Measurements from ENCODE around the gene PRKCI. TPM values are rescaled to one million over a fixed set of nuclear protein-coding genes. Genes with fewer than 3 reads are reported as not detected.
"Not testable (repeated sequence)": the region's sequence is repeated elsewhere in the genome, so short reads cannot be mapped to it uniquely, and the experiment has no call there.

Gene PRKCI
- total and polyA plus RNA-seq, 2 donors, result 21.9 to 23.1 TPM

DNA sequence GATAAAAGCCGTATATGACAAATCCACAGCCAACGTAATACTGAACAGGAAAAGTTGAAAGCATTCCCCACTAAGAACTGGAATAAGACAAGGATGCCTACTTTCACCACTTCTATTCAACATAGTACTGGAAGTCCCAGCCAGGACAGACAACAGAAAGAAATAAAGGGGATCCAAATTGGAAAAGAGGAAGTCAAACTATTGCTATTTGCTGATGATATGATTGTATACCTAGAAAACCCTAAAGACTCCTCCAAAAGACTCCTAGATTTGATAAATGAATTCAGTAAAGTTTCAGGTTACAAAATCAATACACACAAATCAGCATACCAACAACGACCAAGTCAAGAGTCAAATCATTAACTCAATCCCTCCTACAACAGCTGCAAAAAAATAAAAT, 26.5 kb upstream of the PRKCI start:
- not testable (repeated sequence) for H3K36me3 ChIP-seq (ENCODE audit: control insufficient read depth in 2 of 2, insufficient read depth in 2 of 2, low read length in 1 of 2); H3K27me3 ChIP-seq (ENCODE audit: control insufficient read depth in 2 of 2, insufficient read depth in 1 of 2, low read length in 1 of 2); DNase-seq (ENCODE audit: low read depth in 6 of 9, low spot score in 9 of 9); H3K4me1 ChIP-seq (ENCODE audit: control insufficient read depth in 2 of 2, insufficient read depth in 2 of 2, low read length in 2 of 2); H3K4me3 ChIP-seq (ENCODE audit: low read length in 2 of 2); H3K9me3 ChIP-seq (ENCODE audit: control insufficient read depth in 2 of 2, insufficient read depth in 1 of 2, low read length in 1 of 2); H3K27ac ChIP-seq (ENCODE audit: low read depth in 1 of 2, low read length in 1 of 2)
- WGBS, result 94% methylated on average over 3 of the region's 3 CpGs

GRCh38 chr3:170196833-170197232, 25.4 kb upstream of the PRKCI start:
- Histone ChIP-seq H3K9me3 (ENCODE audit: control insufficient read depth in 2 of 2, insufficient read depth in 1 of 2, low read length in 1 of 2) (peaks cover 0 to 3% of the 10 kb centered on the region in 2 donors), H3K27ac (ENCODE audit: low read depth in 1 of 2, low read length in 1 of 2) (no peak overlapping the region), H3K4me1 (ENCODE audit: control insufficient read depth in 2 of 2, insufficient read depth in 2 of 2, low read length in 2 of 2) (no peaks in the 10 kb centered on the region), H3K4me3 (ENCODE audit: low read length in 2 of 2) (no peak overlapping the region), H3K36me3 (ENCODE audit: control insufficient read depth in 2 of 2, insufficient read depth in 2 of 2, low read length in 1 of 2) (no peaks in the 10 kb centered on the region), H3K27me3 (ENCODE audit: control insufficient read depth in 2 of 2, insufficient read depth in 1 of 2, low read length in 1 of 2) (no peaks in the 10 kb centered on the region)
- 97% methylated on average over 3 of the region's 3 CpGs for WGBS
- DNase-seq (ENCODE audit: low read depth in 6 of 9, low spot score in 9 of 9), result no peak

GRCh38 chr3:170200987-170201386, 21.2 kb upstream of the PRKCI start:
- H3K4me1 ChIP-seq (ENCODE audit: control insufficient read depth in 2 of 2, insufficient read depth in 2 of 2, low read length in 2 of 2), result no peaks in the 10 kb centered on the region
- H3K27me3 ChIP-seq (ENCODE audit: control insufficient read depth in 2 of 2, insufficient read depth in 1 of 2, low read length in 1 of 2), result no peaks in the 10 kb centered on the region
- no peak for DNase-seq (ENCODE audit: low read depth in 6 of 9, low spot score in 9 of 9)
- H3K27ac ChIP-seq (ENCODE audit: low read depth in 1 of 2, low read length in 1 of 2), result no peak overlapping the region
- no peaks in the 10 kb centered on the region for H3K9me3 ChIP-seq (ENCODE audit: control insufficient read depth in 2 of 2, insufficient read depth in 1 of 2, low read length in 1 of 2)
- no peaks in the 10 kb centered on the region for H3K36me3 ChIP-seq (ENCODE audit: control insufficient read depth in 2 of 2, insufficient read depth in 2 of 2, low read length in 1 of 2)
- H3K4me3 ChIP-seq (ENCODE audit: low read length in 2 of 2), result no peak overlapping the region

GRCh38 chr3:170201527-170201926, 20.7 kb upstream of the PRKCI start:
- Histone ChIP-seq H3K36me3 (ENCODE audit: control insufficient read depth in 2 of 2, insufficient read depth in 2 of 2, low read length in 1 of 2) (no peaks in the 10 kb centered on the region), H3K4me3 (ENCODE audit: low read length in 2 of 2) (no peak overlapping the region), H3K27me3 (ENCODE audit: control insufficient read depth in 2 of 2, insufficient read depth in 1 of 2, low read length in 1 of 2) (no peaks in the 10 kb centered on the region), H3K27ac (ENCODE audit: low read depth in 1 of 2, low read length in 1 of 2) (no peak overlapping the region), H3K9me3 (ENCODE audit: control insufficient read depth in 2 of 2, insufficient read depth in 1 of 2, low read length in 1 of 2) (no peaks in the 10 kb centered on the region), H3K4me1 (ENCODE audit: control insufficient read depth in 2 of 2, insufficient read depth in 2 of 2, low read length in 2 of 2) (no peaks in the 10 kb centered on the region)
- no peak for DNase-seq (ENCODE audit: low read depth in 6 of 9, low spot score in 9 of 9)
- WGBS, result 95% methylated on average over 5 of the region's 5 CpGs

- Histone ChIP-seq H3K4me3 (ENCODE audit: low read length in 2 of 2) (no peak overlapping the region), H3K9me3 (ENCODE audit: control insufficient read depth in 2 of 2, insufficient read depth in 1 of 2, low read length in 1 of 2) (no peaks in the 10 kb centered on the region), H3K27ac (ENCODE audit: low read depth in 1 of 2, low read length in 1 of 2) (no peak overlapping the region), H3K4me1 (ENCODE audit: control insufficient read depth in 2 of 2, insufficient read depth in 2 of 2, low read length in 2 of 2) (no peaks in the 10 kb centered on the region), H3K36me3 (ENCODE audit: control insufficient read depth in 2 of 2, insufficient read depth in 2 of 2, low read length in 1 of 2) (no peaks in the 10 kb centered on the region), H3K27me3 (ENCODE audit: control insufficient read depth in 2 of 2, insufficient read depth in 1 of 2, low read length in 1 of 2) (no peaks in the 10 kb centered on the region)
- WGBS, result 97% methylated on average over 4 of the region's 4 CpGs
- DNase-seq (ENCODE audit: low read depth in 6 of 9, low spot score in 9 of 9), result no peak
Observed at GRCh38 chr3:170203457-170203856, 18.8 kb upstream of the PRKCI start.

DNA sequence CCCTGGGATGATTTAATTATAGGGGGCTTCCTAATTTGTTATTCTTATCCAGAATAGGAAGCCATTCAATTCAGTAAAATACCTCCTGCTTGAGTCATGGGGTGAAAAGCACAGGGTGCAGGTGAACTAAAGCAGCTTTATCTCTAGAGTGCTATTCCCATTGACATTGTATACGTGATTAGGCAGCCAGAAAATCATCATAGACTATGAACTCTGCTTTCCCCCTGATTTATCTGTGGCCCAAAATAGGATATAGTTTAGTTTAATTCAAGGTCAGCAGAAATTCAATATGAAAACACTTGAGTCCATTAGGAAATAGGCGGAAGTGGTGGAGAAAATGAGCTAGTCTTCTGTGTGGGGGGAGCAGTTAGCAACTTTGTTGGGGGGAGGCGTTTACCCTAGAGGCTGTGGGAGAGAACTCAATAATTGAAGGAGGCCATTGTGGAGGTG, 18.2 kb upstream of the PRKCI start:
- no peaks in the 10 kb centered on the region for H3K36me3 ChIP-seq (ENCODE audit: control insufficient read depth in 2 of 2, insufficient read depth in 2 of 2, low read length in 1 of 2)
- DNase-seq (ENCODE audit: low read depth in 6 of 9, low spot score in 9 of 9), result no peak
- H3K9me3 ChIP-seq (ENCODE audit: control insufficient read depth in 2 of 2, insufficient read depth in 1 of 2, low read length in 1 of 2), result no peaks in the 10 kb centered on the region
- no peak overlapping the region for H3K27ac ChIP-seq (ENCODE audit: low read depth in 1 of 2, low read length in 1 of 2)
- H3K27me3 ChIP-seq (ENCODE audit: control insufficient read depth in 2 of 2, insufficient read depth in 1 of 2, low read length in 1 of 2), result no peaks in the 10 kb centered on the region
- 97% methylated on average over 3 of the region's 3 CpGs for WGBS
- H3K4me1 ChIP-seq (ENCODE audit: control insufficient read depth in 2 of 2, insufficient read depth in 2 of 2, low read length in 2 of 2), result no peaks in the 10 kb centered on the region
- no peak overlapping the region for H3K4me3 ChIP-seq (ENCODE audit: low read length in 2 of 2)

DNA sequence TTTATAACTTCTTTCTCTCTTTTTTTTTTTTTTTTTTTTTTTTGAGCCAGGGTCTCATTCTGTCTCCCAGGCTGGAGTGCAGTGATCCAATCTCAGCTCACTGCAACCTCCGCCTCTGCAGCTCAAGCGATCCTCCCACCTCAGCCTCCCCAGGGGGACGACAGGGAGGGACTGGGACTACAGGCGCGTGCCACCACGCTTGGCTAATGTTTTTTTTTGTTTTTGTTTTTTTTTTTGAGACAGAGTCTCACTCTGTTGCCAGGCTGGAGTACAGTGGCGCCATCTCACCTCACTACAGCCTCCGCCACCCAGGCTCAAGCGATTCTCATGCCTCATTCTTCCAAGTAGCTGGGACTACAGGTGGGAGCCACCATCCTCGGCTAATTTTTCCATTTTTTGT, 17.7 kb upstream of the PRKCI start:
- no peak for DNase-seq (ENCODE audit: low read depth in 6 of 9, low spot score in 9 of 9)
- no peaks in the 10 kb centered on the region for H3K4me1 ChIP-seq (ENCODE audit: control insufficient read depth in 2 of 2, insufficient read depth in 2 of 2, low read length in 2 of 2)
- 98% methylated on average over 10 of the region's 10 CpGs for WGBS

DNA sequence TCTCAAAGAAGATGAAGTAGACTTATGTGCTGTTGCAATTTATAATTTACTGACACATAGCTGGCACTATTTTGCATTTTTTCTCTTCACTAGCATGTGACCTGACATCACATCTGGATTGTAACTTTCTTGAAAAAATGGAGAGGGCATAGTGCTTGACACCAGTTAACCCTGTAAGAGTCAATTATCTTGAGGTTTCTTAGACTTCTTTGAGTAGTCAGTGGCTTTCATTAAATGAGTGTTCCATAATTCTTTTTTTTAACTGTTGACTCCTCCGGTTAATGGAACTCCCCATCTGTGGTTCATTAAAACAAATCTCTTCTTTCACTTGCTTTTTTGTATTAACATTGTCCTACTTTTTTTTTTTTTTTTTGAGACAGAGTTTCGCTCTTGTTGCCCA, 16.9 kb upstream of the PRKCI start:
- H3K9me3 ChIP-seq (ENCODE audit: control insufficient read depth in 2 of 2, insufficient read depth in 1 of 2, low read length in 1 of 2), result no peaks in the 10 kb centered on the region
- no peaks in the 10 kb centered on the region for H3K36me3 ChIP-seq (ENCODE audit: control insufficient read depth in 2 of 2, insufficient read depth in 2 of 2, low read length in 1 of 2)
- H3K27ac ChIP-seq (ENCODE audit: low read depth in 1 of 2, low read length in 1 of 2), result no peak overlapping the region
- no peak overlapping the region for H3K4me3 ChIP-seq (ENCODE audit: low read length in 2 of 2)
- H3K4me1 ChIP-seq (ENCODE audit: control insufficient read depth in 2 of 2, insufficient read depth in 2 of 2, low read length in 2 of 2), result no peaks in the 10 kb centered on the region
- H3K27me3 ChIP-seq (ENCODE audit: control insufficient read depth in 2 of 2, insufficient read depth in 1 of 2, low read length in 1 of 2), result no peaks in the 10 kb centered on the region
- no peak for DNase-seq (ENCODE audit: low read depth in 6 of 9, low spot score in 9 of 9)
- WGBS, result 91% methylated on average over 2 of the region's 2 CpGs

More for the DNA sequence above, 17.7 kb upstream of the PRKCI start:
- H3K9me3 ChIP-seq (ENCODE audit: control insufficient read depth in 2 of 2, insufficient read depth in 1 of 2, low read length in 1 of 2), result no peaks in the 10 kb centered on the region
- no peak overlapping the region for H3K27ac ChIP-seq (ENCODE audit: low read depth in 1 of 2, low read length in 1 of 2)
- H3K27me3 ChIP-seq (ENCODE audit: control insufficient read depth in 2 of 2, insufficient read depth in 1 of 2, low read length in 1 of 2), result no peaks in the 10 kb centered on the region
- no peaks in the 10 kb centered on the region for H3K36me3 ChIP-seq (ENCODE audit: control insufficient read depth in 2 of 2, insufficient read depth in 2 of 2, low read length in 1 of 2)
- no peak overlapping the region for H3K4me3 ChIP-seq (ENCODE audit: low read length in 2 of 2)

GRCh38 chr3:170206164-170206762, 16.0 kb upstream of the PRKCI start:
- not testable (repeated sequence) for H3K4me1 ChIP-seq (ENCODE audit: control insufficient read depth in 2 of 2, insufficient read depth in 2 of 2, low read length in 2 of 2); H3K27me3 ChIP-seq (ENCODE audit: control insufficient read depth in 2 of 2, insufficient read depth in 1 of 2, low read length in 1 of 2); H3K27ac ChIP-seq (ENCODE audit: low read depth in 1 of 2, low read length in 1 of 2); DNase-seq (ENCODE audit: low read depth in 6 of 9, low spot score in 9 of 9); H3K36me3 ChIP-seq (ENCODE audit: control insufficient read depth in 2 of 2, insufficient read depth in 2 of 2, low read length in 1 of 2); H3K9me3 ChIP-seq (ENCODE audit: control insufficient read depth in 2 of 2, insufficient read depth in 1 of 2, low read length in 1 of 2); H3K4me3 ChIP-seq (ENCODE audit: low read length in 2 of 2)
- WGBS, result 96% methylated on average over 11 of the region's 11 CpGs

GRCh38 chr3:170207717-170208116, 14.5 kb upstream of the PRKCI start:
- Histone ChIP-seq H3K9me3 (ENCODE audit: control insufficient read depth in 2 of 2, insufficient read depth in 1 of 2, low read length in 1 of 2) (peaks cover 0 to 4% of the 10 kb centered on the region in 2 donors), H3K4me1 (ENCODE audit: control insufficient read depth in 2 of 2, insufficient read depth in 2 of 2, low read length in 2 of 2) (no peaks in the 10 kb centered on the region), H3K27ac (ENCODE audit: low read depth in 1 of 2, low read length in 1 of 2) (no peak overlapping the region), H3K36me3 (ENCODE audit: control insufficient read depth in 2 of 2, insufficient read depth in 2 of 2, low read length in 1 of 2) (no peaks in the 10 kb centered on the region), H3K4me3 (ENCODE audit: low read length in 2 of 2) (no peak overlapping the region), H3K27me3 (ENCODE audit: control insufficient read depth in 2 of 2, insufficient read depth in 1 of 2, low read length in 1 of 2) (no peaks in the 10 kb centered on the region)
- WGBS, result 81% methylated on average over 6 of the region's 6 CpGs
- DNase-seq (ENCODE audit: low read depth in 6 of 9, low spot score in 9 of 9), result no peak
